M059J (cell line): ENCODE data around the gene PRDM1. TPM values are rescaled to one million over a fixed set of nuclear protein-coding genes. Genes with fewer than 3 reads are reported as not detected.

Experiments
- DNase-seq: peaks from one replicate; pipeline ENCODE4 v3.0.0-alpha.2; 2012; ENCODE audit warnings: low read depth
- total RNA-seq: library from RNA; depleted of rRNA; stranded (reverse); fragments of >200 nt; shearing (Covaris generic); gene quantifications from 2 replicates; pipeline ENCODE4 v1.2.3, GENCODE V29; 2014

The PRDM1 gene
- total RNA-seq, 1 experiment from 2014 or later = 14.8 TPM

GRCh38 chr6:106116125-106116832 is 30.1 kb downstream of the PRDM1 start:
- peak; percentile 90 for DNase-seq

GRCh38 chr6:106117579-106117978 is 31.4 kb downstream of the PRDM1 start:
- no peak for DNase-seq

DNA sequence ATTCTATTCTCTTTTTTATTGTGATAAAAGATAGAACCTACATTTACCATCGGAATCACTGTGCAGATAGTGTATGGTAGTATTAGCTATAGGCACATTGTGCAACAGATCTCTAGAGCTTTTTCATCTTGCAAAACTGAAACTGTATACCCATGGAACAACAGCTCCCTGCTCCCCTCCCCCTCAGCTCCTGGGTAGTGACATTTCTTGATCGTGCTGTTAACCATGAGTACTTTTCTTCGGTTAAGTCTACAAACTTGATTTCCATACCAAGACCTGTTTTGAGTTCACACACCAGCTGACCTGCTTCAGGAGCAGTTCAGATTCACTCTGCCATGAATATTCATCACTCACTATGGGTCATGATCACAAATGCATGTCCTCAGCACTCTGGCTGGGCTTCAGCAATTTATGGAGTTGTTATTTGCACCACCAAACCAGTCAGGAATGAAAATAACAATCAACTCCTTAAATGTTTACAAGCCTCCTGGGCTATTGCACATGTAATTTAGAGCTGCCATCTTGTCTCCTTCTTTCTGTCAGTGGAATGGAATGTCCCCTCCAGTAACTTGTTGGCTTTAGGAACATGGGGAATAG is 32.8 kb downstream of the PRDM1 start:
- DNase-seq = no peak

DNA sequence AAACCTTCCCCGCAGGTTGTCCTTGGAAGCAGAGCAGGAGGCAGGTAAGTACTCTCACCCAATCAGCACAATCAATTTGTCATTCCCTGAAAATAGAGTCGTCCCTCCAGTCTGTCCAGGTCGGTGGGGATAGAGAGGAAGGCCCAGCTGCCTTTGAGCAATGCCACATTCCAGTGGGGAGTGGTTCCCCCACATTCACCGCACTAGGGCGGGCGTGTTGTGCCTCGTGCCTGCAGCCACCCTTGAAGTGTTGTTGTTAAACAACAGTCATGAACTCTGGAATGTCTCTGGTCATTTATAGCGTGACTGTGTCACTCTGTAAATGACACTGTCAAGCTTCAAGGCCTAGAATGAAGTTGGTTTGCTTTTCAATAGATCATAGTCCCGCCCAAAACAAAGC is 33.4 kb downstream of the PRDM1 start:
- DNase-seq = no peak

DNA sequence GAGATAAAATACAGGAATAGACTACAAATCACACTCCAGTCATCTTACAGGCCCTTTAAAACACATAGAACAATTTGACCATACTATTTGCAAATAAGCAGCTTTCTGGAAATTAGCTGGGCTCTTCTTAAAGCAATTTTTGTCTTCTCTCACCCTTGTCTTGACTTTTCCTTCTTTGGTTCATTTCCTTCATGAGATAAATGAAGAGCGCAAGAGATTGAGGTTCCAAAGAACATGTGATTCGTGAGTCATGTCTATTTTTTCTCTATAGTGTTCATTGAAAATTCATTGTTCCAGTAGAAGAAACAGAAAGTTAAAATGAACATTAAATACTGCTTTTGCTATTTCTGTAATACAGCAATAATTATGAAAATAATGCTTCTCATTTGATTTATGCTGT is 33.9 kb downstream of the PRDM1 start:
- no peak for DNase-seq

DNA sequence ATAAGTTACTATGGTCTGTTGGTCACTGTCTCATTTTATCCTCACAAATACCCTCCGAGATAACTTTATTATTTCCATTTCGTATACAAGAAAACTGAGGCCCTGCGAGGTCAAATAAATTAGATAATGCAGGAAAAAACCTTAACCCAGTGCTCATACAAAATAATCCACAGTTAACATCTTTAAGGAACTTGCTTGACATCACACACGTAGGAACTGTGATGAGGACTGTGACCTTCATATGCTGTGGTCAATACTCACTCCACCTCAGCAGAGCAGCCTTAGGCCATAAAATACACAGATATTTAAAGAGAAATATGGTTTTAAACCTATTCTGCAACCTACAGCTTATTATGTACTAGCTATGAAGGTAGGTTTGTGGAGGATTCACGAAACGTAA is 34.3 kb downstream of the PRDM1 start:
- DNase-seq = no peak

GRCh38 chr6:106122306-106122918 is 36.3 kb downstream of the PRDM1 start:
- DNase-seq = no peak

DNA sequence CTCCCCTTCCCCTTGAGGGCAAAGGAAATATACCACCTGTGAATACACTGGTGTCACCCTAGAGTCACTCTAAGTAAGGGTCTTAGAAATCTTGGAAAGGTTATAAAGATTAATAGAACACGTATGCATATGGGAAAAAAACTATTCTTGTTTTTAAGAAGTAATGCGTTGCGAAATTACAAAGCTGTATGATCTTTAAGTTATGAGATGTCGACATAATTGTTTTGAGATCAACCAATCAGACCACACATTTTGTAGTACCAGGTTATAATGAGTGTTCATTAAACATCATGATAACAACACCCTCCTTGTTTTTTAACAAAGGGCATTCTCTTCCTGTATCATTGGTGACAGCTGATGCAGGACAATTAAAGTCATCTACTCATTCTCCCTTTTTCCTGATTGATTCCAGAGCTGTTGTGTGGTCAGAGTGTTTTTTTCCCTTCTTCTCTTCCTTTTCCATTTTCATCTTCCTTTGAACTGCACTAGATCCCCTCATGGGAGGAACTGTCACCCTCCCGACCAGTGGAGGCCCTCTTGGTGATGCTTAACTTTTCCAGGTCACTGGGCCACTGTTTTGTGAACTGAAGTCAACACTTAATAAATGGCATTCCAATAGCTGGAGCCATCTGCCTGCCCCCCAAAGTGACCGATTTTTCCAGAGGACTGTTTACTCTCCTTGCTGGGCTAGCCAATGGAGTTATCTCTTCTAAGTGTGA is 37.0 kb downstream of the PRDM1 start:
- DNase-seq = no peak

DNA sequence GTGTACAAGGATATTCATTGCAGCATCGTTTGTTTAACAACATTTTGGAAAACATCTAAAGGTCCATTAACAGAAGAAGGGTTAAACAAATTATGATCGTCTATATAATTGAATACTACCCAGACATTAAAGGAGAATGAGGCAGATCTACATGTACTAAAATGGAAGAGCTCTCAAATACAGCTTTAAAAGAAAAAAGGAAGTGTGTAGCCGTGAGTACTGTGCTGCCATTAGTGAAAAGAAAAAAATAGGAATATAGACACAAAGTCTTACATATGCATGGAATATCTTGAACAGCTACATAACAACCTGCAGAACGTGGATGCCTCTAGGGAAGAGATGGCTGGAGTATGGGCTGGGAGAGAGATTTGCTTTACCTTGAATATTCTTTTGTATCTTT is 37.9 kb downstream of the PRDM1 start:
- no peak for DNase-seq

DNA sequence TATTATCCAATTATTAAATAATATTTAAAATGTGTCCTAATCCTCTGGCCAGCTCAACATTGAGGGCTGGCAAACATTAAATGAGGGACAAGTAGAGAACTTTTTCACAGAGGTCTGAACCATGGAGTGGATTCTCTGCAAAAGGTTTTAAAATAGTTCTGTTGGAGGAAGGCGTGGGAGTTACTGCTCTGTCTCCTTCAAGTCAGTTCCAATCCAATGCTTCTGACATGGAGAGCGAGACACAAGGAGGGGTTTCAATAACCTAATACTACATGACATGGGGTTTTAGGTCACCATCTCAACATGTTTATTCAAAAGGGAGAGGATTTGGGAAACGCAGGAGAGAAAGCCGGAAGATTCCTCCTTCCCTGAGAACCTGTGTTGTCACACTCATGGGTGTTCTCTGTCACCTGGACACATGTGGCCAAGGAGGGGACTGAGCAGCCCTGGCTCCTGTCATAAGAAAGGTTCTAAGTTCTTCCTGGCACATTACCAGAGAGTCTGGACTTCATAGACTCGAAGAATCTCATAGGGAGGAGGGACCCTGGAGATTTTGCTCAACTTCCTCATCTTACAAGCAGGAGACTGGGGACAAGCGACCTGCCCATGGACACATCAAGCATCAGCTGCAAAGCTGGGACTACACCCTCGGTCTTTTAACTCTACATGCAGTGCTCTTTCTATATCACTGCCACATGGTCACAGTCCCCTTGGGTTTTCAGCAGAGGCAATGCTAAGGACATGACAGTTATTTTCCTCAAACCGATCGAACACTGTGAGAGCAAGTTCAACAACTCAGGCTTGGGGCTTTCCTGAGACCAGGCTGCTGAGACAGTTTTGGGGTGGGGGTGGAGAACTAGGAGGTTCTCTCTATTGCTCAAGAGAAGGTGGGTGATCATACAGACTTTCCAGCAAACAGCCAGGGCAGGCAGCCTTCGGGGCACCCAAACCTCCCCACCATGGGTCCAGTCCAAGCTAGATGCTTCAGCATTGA is 38.6 kb downstream of the PRDM1 start:
- DNase-seq = no peak

DNA sequence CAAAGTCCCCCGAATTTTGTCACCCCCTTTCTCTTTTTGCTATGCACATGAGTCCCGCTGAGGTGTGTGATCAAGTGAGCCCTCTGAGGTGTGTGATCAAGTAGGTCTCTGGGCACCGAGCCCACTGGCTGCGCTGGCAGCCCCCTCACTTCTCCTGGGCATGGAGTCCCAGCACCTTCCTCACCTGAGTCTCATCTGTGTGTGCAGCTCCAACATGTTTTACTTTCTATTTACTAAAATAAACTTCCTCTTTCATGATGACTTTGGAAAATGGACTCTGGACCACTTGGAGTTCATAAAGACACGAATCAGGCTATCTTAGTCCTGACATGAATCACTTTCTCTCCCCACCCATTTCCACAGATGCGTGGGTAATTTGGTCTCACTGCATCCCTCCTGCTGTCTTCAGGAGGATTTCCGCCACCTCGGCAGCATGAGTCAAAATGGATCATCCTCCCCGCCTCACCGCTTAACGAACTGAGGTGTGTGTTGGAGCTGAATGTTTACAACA is 39.8 kb downstream of the PRDM1 start:
- DNase-seq = peak; percentile 71

DNA sequence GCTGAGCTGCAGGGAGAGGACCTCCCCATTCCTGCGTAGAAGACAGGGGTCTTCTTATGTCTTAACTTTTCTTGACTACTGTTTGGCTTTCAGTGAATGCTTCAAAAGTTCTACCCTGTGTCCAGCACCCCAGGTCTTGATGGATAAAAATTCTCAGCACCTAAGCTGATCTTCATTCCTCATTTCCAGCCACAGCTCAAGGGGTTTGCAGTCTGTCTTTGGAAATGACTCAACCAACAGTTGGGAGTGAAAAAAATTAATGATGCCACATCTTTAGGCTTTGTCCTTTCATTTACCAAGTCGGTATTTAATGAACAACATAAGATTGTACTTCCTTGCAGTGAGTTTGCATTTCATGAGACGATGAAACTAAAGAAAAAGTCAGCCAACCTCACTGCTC is 40.3 kb downstream of the PRDM1 start:
- DNase-seq = no peak

DNA sequence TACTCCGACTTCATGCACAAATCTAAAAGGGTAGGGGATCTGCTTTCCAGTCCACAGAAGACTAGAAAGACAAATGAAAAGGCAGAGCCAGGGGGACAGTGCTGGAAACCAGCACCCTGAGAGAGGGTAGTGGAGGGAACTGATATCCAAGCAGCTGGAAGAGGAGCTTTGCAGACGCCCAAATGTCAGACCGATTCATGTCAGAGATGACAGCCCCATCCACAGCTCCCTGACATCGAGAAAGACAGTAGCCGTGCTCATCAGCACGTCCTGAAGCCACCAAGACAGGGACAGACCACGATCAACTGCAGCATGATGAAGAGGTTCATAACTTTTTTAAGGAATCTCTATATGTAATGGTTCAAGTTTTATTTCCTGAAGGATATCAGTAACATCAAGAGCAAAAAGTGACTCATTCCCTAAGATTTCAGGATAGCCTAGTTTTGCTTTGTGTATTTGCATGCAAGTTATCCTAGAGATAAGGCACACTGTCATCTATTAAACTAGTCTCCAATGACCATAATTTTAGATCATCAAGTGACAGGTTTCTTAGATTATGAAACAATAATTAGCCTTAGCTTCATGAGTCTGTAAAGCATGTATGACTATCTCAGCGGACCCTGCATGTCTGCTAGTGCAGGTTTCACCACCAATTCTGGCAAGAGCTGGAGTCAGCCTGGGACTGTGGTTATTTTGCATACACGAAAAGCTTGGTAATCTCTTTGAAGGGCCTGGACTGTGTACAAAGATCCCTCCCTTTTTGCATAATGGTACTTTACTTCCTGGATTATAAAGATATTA is 43.0 kb downstream of the PRDM1 start:
- peak; percentile 98 for DNase-seq

- DNase-seq = no peak
These were observed 46.1 kb downstream of the PRDM1 start for GRCh38 chr6:106132153-106132698.

DNA sequence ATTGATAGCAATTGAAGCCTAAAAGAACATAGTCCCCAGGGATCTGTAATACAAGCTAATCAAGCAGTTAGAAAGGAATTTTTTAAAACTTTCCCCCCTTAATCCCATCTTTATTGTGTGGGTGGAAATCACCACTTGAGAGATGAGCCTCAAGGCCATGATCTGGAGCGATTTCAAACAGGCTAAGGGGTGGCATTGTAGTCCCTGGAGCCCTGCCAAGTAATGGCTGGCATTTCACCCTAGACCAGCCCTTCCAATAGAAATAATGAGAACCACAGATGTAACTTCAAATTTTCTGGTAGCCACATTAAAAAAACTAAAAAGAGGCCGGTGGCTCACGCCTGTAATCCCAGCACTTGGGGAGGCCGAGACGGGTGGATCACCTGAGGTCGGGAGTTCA is 46.9 kb downstream of the PRDM1 start:
- peak; percentile 54 for DNase-seq

DNA sequence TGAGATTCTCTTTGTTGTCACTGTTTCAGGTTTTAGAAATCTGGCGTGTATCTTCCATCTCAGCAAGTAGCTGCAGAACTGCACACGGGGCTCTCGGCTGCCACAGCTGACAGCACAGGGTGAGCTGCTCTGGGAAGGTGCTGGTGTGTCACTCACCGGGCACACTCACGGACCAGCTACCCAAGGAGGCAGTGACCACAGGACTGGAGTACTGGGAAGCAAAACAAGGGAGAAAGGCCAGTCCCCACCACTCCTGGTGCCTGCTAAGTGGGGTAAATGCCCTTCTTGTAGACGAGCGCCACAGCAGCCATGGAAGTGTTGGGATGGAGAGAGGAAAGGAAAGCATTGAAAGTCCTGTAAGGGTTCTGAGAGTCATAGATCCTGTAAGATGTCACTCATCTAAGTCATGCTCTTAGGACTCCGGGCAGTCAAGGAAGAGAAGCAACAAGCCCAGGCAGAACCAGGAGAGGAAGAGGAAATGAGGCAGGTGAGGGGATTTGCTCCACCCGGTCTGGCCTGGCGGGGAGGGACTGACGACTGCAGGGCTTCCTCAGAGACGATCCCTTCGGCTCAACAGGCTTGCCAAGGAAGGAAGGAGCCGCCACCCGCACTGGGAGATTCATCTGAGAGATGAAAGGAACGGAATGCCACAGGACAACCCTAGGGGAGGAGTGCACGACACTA is 48.1 kb downstream of the PRDM1 start:
- no peak for DNase-seq

- DNase-seq = peak; percentile 97
These were observed 48.9 kb downstream of the PRDM1 start for GRCh38 chr6:106134906-106135634.

DNA sequence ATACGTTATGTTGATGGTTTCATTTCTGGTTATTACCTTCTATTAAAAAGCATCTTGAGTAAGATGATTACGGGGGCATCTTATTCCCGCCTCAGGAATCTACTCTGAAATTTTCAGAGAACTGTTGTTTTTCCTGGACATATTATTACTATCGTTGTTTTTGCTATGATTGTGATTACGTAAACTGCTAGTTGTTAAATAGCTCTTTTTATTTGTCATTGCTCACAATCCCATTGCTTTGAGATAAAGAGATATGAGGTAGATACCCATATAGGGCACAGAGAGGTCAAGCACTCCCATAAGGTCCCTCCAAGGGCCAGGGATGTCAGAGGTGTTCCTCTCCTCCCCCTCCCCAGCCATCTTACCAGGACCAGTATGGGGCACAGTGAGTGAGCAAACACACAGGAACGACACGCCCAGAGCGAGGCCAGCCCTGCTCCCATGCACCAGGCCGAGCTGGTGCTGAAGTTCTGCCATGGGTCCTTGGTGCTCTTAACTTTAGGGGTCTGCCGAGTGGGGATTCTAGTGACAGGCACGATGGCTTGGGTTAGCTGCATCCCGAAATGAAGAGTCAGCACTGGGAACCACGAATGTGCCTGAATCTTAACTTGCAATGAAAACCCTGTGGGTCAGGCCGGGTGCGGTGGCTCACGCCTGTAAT is 49.9 kb downstream of the PRDM1 start:
- DNase-seq = no peak
